ENCODE data around the gene STX11.

The STX11 gene

DNA sequence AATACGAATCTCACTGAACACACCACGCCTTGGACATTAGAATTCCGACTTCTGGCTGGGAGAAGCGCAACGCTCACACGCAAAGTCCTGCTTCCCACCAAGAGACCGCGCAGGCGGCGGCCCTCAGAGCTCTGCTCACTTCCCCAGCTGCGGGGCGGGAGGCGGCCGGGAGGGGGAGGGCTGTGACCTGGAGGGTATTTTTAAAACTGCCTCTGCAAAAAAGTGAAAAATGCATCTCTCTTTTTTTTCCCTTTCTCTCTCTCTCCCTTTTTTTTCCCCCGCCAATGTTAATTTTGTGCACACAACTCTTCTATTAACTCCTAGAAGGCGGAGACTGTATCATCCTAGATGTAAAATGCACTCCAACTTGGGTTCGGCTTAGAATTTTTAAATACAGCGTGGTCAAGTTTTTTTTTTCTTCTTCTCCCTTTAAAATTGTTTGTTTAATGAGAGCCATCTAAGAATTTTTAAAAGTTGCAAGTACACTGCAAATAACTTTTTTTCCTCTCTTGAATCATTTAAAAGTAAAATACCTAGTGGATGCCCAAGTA is 66.4 kb downstream of the STX11 start:
- no peak for DNase-seq

DNA sequence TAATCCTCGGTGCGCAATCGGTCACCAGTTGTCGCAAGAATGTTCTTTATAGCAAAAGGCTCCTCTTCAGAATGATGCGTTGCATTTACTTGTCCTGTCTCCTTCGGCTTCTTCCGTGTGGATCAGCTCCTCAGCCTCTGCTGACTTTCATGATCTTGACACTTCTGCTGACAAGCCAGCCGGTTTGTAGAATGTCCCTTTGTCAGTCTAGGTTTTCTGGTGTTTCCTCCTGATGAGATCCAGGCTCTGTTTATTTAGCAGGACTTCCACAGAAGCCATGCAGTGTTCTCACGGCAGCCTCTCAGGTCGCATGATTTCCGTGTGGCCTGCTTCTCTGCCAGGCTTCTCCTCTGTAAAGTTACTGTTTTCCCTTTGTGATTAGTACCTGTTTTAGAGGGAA is 66.9 kb downstream of the STX11 start:
- DNase-seq, result no peak

DNA sequence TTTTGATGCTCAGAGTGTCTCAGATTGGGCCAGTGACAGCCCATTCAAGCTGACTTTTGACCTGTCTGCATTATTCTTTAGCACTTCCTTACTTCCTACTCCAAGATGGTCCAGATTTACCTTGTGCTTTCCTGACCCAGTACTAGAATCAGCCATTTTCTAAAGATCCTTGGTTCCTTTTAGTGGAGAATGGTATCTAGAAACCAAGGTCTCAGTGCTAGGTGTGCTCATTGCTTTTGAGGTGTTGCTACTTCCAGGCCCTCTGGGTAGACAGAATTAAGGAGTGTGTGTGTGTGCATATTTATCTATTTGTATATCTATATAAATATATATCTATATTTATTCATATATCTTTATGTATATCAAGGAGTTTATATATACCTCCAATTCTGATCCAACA is 67.5 kb downstream of the STX11 start:
- DNase-seq, result no peak

DNA sequence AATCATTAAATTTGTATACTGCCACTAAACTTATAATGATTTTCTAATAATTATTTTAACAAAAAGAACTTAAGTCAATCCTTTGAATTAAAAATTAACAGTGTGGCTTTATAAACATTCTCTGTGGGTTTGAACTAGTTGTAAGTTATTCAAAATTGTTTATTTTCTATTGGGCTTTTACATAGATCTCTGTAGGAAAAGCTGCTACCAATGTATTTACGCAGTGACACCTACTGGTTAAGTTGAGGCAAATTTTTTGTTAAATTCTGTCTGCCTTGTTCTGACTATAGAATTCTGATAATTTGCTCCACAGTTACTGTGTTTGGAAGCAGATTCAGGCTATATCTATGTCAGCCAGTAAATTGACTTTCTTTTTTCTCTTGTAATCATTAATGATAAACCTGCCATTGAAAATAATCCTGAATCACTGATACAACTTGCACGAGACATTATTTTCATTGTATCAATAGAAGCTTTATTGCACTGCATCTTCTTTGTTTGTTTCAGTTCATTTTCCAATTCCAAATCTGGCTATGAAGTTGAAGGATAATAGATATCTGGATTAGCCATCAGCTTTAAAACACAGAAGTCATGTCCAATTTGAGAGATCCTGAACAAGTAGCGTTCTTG is 68.9 kb downstream of the STX11 start:
- DNase-seq, result no peak

DNA sequence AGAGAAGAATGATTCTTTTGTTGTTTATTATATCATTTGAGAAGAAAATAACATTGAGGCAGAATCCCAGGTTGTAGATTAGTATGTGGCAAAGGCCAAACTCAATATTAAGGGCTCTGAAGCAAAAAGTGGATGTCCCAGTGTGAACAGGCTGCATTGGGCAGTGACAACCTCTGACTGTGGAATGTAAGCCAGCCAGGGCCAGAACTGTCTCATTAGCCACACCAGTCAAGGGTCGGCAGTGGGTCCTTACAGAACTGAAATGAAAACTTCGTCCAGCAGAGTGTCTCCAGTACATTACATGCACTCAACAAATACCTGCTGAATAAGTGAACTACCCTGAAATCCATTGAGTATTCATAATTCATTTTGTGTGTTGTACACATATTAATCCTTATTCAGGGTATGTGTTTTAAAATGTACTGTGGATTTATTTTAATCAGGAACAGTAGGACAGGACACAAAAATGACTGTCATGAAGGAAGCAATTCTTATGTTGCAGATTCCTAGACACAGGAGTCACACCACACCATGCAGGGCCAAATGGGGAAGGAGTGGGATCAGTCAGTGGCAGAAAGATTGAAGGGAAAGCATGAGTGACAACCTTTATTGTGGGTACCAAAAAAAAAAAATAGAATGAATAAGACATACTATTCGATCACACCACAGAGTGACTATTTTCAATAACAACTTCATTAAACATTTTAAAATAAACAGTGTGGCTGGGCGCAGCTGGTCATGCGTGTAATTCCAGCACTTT is 69.9 kb downstream of the STX11 start:
- DNase-seq, result no peak

DNA sequence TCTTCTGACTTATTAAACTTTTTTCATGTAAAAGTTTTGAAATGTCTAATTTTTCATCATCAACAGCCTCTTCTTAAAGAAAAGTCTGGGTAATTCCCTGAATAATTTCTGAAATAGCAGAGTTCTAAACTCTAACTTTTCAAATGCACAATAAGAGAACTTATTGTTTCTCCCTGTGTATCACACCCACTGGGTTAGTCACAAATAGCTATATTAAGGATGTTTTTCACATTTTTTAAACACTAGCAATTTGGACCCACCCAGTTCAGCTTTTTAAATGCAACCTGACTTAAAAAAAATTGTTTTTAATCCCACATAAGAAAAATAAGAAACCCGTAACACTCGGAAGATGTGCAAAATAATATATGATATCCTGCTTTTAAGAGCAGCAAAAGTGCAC is 73.4 kb downstream of the STX11 start:
- DNase-seq, result no peak

DNA sequence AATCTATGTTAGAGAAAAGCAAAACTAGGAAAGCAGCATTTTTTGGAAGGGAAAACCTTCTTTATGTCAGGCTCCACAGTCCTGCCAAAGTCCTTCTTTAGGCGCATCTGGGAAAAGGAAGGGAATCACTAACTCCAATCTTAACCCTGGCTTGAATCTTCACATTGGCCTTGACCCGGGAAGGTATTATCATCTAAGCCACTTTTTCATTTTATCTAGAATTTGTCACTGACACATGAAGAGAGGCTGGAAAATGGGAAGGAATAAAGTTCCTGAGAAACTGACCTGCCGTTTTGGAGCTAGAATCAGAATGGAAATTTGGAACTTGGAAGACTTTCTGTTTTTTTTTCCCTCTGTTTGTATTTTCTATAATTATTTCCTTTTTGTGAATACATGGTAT is 81.4 kb downstream of the STX11 start:
- no peak for DNase-seq

DNA sequence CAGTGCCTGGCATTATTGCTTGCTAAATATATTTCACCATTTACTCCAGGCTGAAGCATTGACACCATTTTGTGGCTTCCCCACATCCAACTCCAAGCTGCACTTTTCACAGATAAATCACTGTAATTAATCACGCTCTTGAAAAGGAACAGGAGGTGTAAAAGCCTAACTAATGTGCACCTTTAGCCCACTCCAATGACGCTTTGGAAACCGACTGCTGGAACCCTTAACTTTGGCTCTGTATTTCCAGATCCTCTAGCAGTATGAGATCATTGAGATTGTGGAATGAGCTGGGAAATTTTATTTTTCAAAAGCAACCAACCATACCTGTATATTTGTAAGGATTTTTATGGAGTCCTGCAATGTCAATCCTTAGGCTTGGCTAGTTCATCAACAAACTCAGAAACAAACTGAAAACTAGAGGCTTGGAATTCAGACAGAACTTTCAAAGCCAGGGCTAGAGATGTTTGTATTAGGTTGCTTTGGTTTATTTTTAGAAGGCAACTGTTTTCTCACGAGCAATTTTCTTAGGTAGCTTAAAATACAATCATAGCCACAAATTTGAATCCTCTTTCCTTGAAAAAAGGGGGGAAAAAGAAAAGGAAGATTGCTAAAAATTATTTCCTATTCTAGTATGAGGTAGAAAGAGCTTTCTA is 82.0 kb downstream of the STX11 start:
- no peak for DNase-seq

DNA sequence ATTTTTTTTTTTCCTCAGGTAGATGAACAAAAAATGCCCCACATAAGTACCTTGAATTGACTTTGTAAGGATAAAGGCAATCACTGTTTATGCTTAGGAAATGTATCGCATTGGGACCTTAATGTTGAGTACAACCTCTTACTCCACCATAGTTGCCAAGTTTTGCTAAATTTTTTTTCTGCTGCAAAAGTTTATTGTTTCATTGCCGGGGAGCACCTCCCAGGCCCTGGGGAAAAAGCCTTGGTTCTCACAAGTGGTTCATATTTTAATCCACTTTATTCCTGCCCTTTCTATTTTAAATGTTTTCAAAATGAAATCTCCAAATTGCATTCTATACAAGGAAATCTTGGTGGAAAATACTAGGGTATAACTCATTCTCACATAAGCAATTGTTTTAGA is 82.5 kb downstream of the STX11 start:
- no peak for DNase-seq

DNA sequence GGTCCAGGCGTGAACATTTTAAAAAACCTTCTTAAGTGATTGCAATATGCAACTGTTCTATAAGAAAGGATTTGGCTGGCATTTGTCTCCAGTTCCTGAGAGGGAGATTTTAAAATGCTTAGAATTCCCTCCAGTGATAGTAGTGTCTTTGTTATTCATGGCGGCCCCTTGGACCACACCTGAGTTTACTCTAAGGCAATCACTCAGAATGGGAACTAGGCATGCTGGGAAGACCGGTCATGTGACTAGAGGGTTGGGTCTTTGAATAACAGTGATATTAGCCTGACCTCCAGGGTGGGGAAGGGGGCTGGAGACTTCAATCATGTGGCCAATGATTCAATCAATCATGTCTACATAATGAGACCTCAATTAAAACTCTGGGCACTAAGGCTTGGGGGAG is 84.1 kb downstream of the STX11 start:
- DNase-seq, result no peak

DNA sequence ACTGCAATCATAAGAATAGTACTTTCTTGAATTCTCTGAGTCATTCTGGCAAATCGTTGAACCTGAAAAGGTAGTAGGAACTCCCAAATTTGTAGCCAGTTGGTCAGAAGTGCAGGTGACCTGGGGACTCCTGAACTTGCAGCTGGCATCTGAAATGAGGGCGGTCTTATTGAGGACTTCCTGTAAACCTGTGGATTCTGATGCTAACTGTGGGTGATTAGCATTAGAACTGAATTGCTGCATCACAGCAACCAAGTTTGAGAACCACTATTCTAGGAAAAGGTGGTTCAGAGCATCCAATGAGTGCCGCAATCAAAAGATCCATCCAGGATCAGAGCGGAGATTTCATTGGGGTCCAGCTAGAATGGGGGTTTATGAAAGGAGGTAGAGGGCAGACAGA is 84.6 kb downstream of the STX11 start:
- DNase-seq, result no peak

All from activated CD8-positive, alpha-beta memory T cell treated with anti-CD3 and anti-CD28 coated beads for 24 hours (primary cell).